ENCODE data around the gene TAF4.

DNA sequence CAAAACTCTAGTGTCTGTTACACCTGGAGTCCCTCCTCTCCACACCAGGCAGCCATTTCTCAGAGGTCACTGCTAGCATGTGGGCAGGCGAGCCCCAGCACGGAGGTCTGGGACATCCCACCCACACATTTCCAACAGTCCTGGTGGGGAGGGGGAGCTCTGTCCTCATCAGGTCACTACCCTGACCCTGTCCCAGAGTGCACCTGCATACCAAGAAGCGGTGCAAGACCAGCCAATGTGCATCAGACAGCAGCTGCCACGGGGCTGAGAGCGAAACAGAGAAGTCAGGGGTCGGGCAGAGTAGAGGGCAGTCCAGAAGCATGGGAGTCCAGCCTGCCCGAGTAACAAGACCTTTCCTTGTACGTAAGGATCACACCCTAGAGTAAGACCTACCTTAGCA, 71.1 kb downstream of the TAF4 start:
- TF ChIP-seq YY1 (IDR thresholded peaks at IDR 0.05; ENCODE audit: insufficient read depth, insufficient read length) (no peak), ZNF274 (IDR thresholded peaks at IDR 0.05; ENCODE audit: low read depth, low read length) (no peak), SUZ12 (IDR thresholded peaks at IDR 0.05; ENCODE audit: extremely low read depth, insufficient read depth, insufficient read length) (no peak)

Data from NT2/D1 (cell line).